CD8-positive, alpha-beta memory T cell (primary cell): ENCODE data around the gene ABLIM1. TPM values are rescaled to one million over a fixed set of nuclear protein-coding genes. Genes with fewer than 3 reads are reported as not detected.

Source experiments
- CTCF ChIA-PET: fragments of 350-600 bp; sonication (Branson Sonifier 250); formaldehyde crosslinking; loops from one replicate; lab custom pipeline; 2021; ENCODE audit warnings: antibody characterized with exemption; lab: Charles Lee
- POLR2A ChIA-PET: fragments of 350-600 bp; sonication (Branson Sonifier 250); formaldehyde crosslinking; loops from one replicate; lab custom pipeline; 2021; ENCODE audit warnings: antibody characterized with exemption; lab: Charles Lee
- DNase-seq, 5 donors: peaks; one replicate each; pipeline versions ENCODE4 v3.0.0 to v3.0.0-alpha.2; 2020 to 2022; ENCODE audit warnings: mixed read lengths in 1 of 5
- H3K27ac ChIP-seq: one replicate; pipeline ENCODE4 v1.7.0; 2013; ENCODE audit warnings: low read depth, mild to moderate bottlenecking, low read length, moderate library complexity
- H3K27me3 ChIP-seq: 2 replicates; pipeline ENCODE4 v1.7.0; 2013; ENCODE audit warnings: low read length, mild to moderate bottlenecking; ENCODE audit not compliant: insufficient read depth, poor library complexity, severe bottlenecking
- H3K36me3 ChIP-seq: 2 replicates; pipeline ENCODE4 v1.7.0; 2013; ENCODE audit warnings: mild to moderate bottlenecking, low read length, moderate library complexity; ENCODE audit not compliant: insufficient read depth
- H3K4me1 ChIP-seq: 2 replicates; pipeline ENCODE4 v1.7.0; 2013; ENCODE audit warnings: mild to moderate bottlenecking, low read length, moderate library complexity; ENCODE audit not compliant: insufficient read depth
- H3K4me3 ChIP-seq: 2 replicates; pipeline ENCODE4 v1.7.0; 2013; ENCODE audit warnings: mild to moderate bottlenecking, low read length
- H3K9me3 ChIP-seq: 2 replicates; pipeline ENCODE4 v1.7.0; 2013; ENCODE audit warnings: mild to moderate bottlenecking, low read length
- H3K27ac Mint-ChIP-seq, 8 donors: one replicate each; pipeline ENCODE4 v1.8.0; 2020 to 2021; ENCODE audit warnings: mixed read lengths in 8 of 8, mild to moderate bottlenecking in 6 of 8, inconsistent platforms in 3 of 8, moderate library complexity in 3 of 8
- H3K27me3 Mint-ChIP-seq, 2 donors: one replicate each; pipeline ENCODE4 v1.8.0; 2020 to 2021; ENCODE audit warnings: mixed read lengths in 2 of 2, mild to moderate bottlenecking in 1 of 2, moderate library complexity in 1 of 2
- H3K36me3 Mint-ChIP-seq, 3 donors: one replicate each; pipeline ENCODE4 v1.8.0; 2020 to 2021; ENCODE audit warnings: mixed read lengths in 3 of 3, inconsistent platforms in 1 of 3, mild to moderate bottlenecking in 1 of 3
- H3K4me1 Mint-ChIP-seq, 3 donors: one replicate each; pipeline ENCODE4 v1.8.0; 2020 to 2021; ENCODE audit warnings: mixed read lengths in 3 of 3, inconsistent platforms in 1 of 3, mild to moderate bottlenecking in 1 of 3
- H3K4me3 Mint-ChIP-seq, 7 donors: one replicate each; pipeline ENCODE4 v1.8.0; 2020 to 2021; ENCODE audit warnings: mixed read lengths in 7 of 7, mild to moderate bottlenecking in 6 of 7, moderate library complexity in 4 of 7, inconsistent platforms in 2 of 7
- H3K9me3 Mint-ChIP-seq, 5 donors: one replicate each; pipeline ENCODE4 v1.8.0; 2020 to 2022; ENCODE audit warnings: mixed read lengths in 5 of 5, mild to moderate bottlenecking in 3 of 5, moderate library complexity in 2 of 5, inconsistent platforms in 1 of 5
- polyA plus RNA-seq: library from polyadenylated mRNA; unstranded; fragments of 300-500 nt; fragmentation: Illumina TruSeq; gene quantifications from one replicate; pipeline ENCODE4 v1.2.3, GENCODE V29; 2021
- total RNA-seq, 2 experiments: library from RNA; stranded (reverse); gene quantifications; one replicate each; pipeline ENCODE4 v1.2.3, GENCODE V29; 2021

The ABLIM1 gene
- total and polyA plus RNA-seq, 3 experiments from 2014 or later, result 45.8 to 123 (median 48.3) TPM

GRCh38 chr10:114596793-114597192, 61.3 kb downstream of the ABLIM1 start:
- Histone ChIP-seq H3K27ac (no peak overlapping the region), H3K9me3 (no peaks in the 10 kb centered on the region), H3K36me3 (no peaks in the 10 kb centered on the region), H3K4me3 (no peak overlapping the region), H3K4me1 (no peaks in the 10 kb centered on the region), H3K27me3 (no peaks in the 10 kb centered on the region)
- POLR2A ChIA-PET, result no interaction called here
- peaks cover 2 to 3% of the 10 kb centered on the region in 2 donors for H3K27me3 Mint-ChIP-seq
- no peak overlapping the region for H3K27ac Mint-ChIP-seq
- peaks cover 4 to 5% (median 4%) of the 10 kb centered on the region in 3 donors for H3K4me1 Mint-ChIP-seq
- H3K9me3 Mint-ChIP-seq, result no peaks in the 10 kb centered on the region
- no peak for DNase-seq
- CTCF ChIA-PET, result no interaction called here
- H3K36me3 Mint-ChIP-seq, result peaks cover 0 to 6% (median 6%) of the 10 kb centered on the region in 3 donors
- H3K4me3 Mint-ChIP-seq, result no peak overlapping the region

DNA sequence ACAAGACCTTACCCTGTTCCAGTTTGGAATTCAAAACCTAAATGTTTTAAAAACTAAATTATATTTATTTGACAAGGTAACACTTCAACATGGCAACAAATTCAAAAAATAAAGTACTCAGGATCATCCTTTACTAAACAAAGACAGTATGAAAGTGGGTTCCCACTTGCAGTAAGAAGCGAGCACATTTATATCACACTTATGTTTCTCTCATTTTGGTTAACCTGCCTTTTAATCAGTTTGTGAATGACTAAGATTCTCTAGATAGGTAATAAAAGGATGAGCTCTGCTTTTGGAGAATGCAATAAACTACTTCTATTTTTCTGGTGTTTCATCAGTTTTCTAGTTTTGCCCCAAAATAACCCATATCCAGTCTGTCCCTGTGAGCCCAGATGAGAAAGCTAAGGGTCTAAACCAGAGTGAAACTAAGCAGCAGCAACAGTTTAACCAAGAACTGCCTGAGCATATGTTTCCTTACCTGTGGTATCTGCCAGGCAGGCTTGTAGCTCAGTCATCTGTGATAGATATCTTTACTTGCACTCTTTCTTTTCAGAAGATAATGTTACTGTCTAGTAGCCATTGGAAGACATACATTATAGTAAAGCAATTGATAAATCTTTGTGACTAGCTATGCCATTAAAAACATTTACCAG, 64.1 kb downstream of the ABLIM1 start:
- POLR2A ChIA-PET, result no interaction called here
- no peak overlapping the region for H3K27ac ChIP-seq
- DNase-seq, result no peak
- CTCF ChIA-PET, result interaction anchor here (1.1 kb wide), 1 partner anchor 23 kb away, joined by 3 read pairs; no protein-coding TSS in a partner anchor
- no peaks in the 10 kb centered on the region for H3K27me3 ChIP-seq
- peaks cover 3 to 9% of the 10 kb centered on the region in 2 donors for H3K27me3 Mint-ChIP-seq
- no peaks in the 10 kb centered on the region for H3K36me3 ChIP-seq
- H3K4me1 Mint-ChIP-seq, result no peaks in the 10 kb centered on the region
- H3K4me1 ChIP-seq, result no peaks in the 10 kb centered on the region
- H3K9me3 ChIP-seq, result no peaks in the 10 kb centered on the region
- no peaks in the 10 kb centered on the region for H3K9me3 Mint-ChIP-seq
- no peak overlapping the region for H3K4me3 Mint-ChIP-seq
- H3K4me3 ChIP-seq, result no peak overlapping the region
- H3K27ac Mint-ChIP-seq, result peak overlapping the region in 1 of 8 donors; percentile 5
- H3K36me3 Mint-ChIP-seq, result peaks cover 0 to 6% (median 6%) of the 10 kb centered on the region in 3 donors

DNA sequence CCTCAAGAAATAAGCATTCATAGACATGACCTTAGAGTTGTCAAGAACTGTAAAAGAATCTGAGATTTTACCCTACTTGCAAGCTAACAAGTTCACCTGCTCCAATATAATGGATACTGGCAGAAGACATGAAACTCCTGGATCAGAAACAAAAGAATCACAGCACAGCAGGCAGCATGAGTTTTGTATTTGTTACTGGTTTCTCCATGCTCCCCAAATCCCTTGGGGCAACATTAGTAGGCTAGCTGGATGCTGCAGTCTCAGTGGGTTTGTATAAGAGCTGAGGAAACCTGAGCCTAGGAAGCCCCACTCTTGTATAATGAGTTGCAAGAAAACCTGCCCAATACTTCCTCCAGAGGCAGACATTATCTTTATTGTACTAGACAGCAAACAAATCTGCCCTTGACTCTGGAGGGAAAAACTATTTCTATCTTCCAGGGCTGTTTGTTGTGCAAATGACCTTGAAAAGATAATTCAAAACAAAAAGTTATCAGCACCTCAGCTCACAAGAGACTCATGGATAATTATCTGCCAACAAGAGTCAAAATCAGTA, 64.8 kb downstream of the ABLIM1 start:
- CTCF ChIA-PET, result interaction anchor here (1.1 kb wide), 1 partner anchor 23 kb away, joined by 3 read pairs; no protein-coding TSS in a partner anchor
- Histone ChIP-seq H3K27me3 (no peaks in the 10 kb centered on the region), H3K27ac (no peak overlapping the region), H3K4me3 (no peak overlapping the region), H3K36me3 (no peaks in the 10 kb centered on the region), H3K9me3 (no peaks in the 10 kb centered on the region), H3K4me1 (no peaks in the 10 kb centered on the region)
- H3K27ac Mint-ChIP-seq, result no peak overlapping the region
- POLR2A ChIA-PET, result no interaction called here
- H3K4me1 Mint-ChIP-seq, result no peaks in the 10 kb centered on the region
- DNase-seq, result no peak
- H3K27me3 Mint-ChIP-seq, result peaks cover 6 to 9% of the 10 kb centered on the region in 2 donors
- H3K36me3 Mint-ChIP-seq, result peaks cover 0 to 6% (median 6%) of the 10 kb centered on the region in 3 donors
- H3K9me3 Mint-ChIP-seq, result no peaks in the 10 kb centered on the region
- H3K4me3 Mint-ChIP-seq, result no peak overlapping the region

DNA sequence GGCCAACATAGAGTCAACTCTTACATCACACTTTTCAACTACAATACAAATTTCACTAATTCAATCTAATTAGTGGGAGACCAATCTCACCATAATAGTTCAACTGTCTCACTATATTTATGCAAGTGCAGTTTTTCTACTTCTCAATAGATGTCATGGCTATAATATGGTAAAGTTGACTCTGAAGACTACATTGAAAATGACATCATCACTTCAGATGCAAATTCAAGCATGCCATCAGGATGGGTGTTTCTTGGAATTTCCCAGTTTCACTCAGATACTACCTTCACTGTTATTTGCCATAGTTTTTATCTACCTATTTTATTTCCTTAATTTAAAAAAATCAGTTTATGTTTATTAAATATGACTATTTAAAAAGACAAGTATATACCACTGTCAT, 67.1 kb downstream of the ABLIM1 start:
- Mint-ChIP-seq H3K9me3 (no peaks in the 10 kb centered on the region), H3K4me3 (no peak overlapping the region), H3K27ac (no peak overlapping the region), H3K4me1 (no peaks in the 10 kb centered on the region), H3K27me3 (peaks cover 8 to 10% of the 10 kb centered on the region in 2 donors), H3K36me3 (peaks cover 0 to 4% (median 0%) of the 10 kb centered on the region in 3 donors)
- no peak for DNase-seq
- H3K9me3 ChIP-seq, result no peaks in the 10 kb centered on the region
- ChIA-PET POLR2A (no interaction called here), CTCF (no interaction called here)
- H3K4me1 ChIP-seq, result no peaks in the 10 kb centered on the region
- H3K36me3 ChIP-seq, result no peaks in the 10 kb centered on the region
- no peak overlapping the region for H3K4me3 ChIP-seq
- no peak overlapping the region for H3K27ac ChIP-seq
- no peaks in the 10 kb centered on the region for H3K27me3 ChIP-seq

GRCh38 chr10:114584419-114584818, 73.7 kb downstream of the ABLIM1 start:
- no peaks in the 10 kb centered on the region for H3K27me3 ChIP-seq
- no peak for DNase-seq
- H3K27ac ChIP-seq, result no peak overlapping the region
- peaks cover 4 to 6% of the 10 kb centered on the region in 2 donors for H3K27me3 Mint-ChIP-seq
- H3K4me3 ChIP-seq, result no peak overlapping the region
- H3K27ac Mint-ChIP-seq, result no peak overlapping the region
- H3K4me1 ChIP-seq, result no peaks in the 10 kb centered on the region
- no peaks in the 10 kb centered on the region for H3K4me1 Mint-ChIP-seq
- H3K9me3 ChIP-seq, result no peaks in the 10 kb centered on the region
- H3K4me3 Mint-ChIP-seq, result no peak overlapping the region
- peaks cover 0 to 2% (median 0%) of the 10 kb centered on the region in 3 donors for H3K36me3 Mint-ChIP-seq
- H3K9me3 Mint-ChIP-seq, result no peaks in the 10 kb centered on the region
- ChIA-PET CTCF (no interaction called here), POLR2A (no interaction called here)
- no peaks in the 10 kb centered on the region for H3K36me3 ChIP-seq

DNA sequence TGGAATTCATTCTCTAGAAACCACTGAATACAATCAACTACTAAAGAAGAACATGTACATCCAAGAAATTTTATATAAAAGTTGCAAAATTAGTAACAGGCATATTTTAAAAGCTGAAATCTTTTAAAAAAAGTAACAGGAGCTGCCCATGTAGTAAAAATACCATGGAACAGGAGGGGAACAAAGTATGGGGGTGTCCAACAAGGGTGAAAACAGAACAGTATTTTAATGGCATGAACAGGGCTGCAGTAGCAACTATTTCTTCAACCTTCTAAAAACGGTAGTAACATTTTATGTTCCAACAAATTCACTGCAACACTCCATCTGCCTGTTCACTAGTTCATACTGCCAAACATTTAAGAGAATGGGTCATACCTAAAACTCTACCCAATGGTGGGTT, 77.0 kb downstream of the ABLIM1 start:
- H3K36me3 Mint-ChIP-seq, result peaks cover 0 to 2% (median 0%) of the 10 kb centered on the region in 3 donors
- CTCF ChIA-PET, result no interaction called here
- H3K27me3 Mint-ChIP-seq, result peaks cover 0 to 3% of the 10 kb centered on the region in 2 donors
- no peak overlapping the region for H3K4me3 Mint-ChIP-seq
- no peaks in the 10 kb centered on the region for H3K36me3 ChIP-seq
- H3K9me3 Mint-ChIP-seq, result no peaks in the 10 kb centered on the region
- POLR2A ChIA-PET, result no interaction called here
- H3K27ac Mint-ChIP-seq, result peak overlapping the region in 1 of 8 donors; percentile 24
- H3K4me3 ChIP-seq, result no peak overlapping the region
- DNase-seq, result no peak
- H3K4me1 Mint-ChIP-seq, result no peaks in the 10 kb centered on the region
- H3K27ac ChIP-seq, result no peak overlapping the region
- H3K4me1 ChIP-seq, result no peaks in the 10 kb centered on the region
- H3K27me3 ChIP-seq, result no peaks in the 10 kb centered on the region
- no peaks in the 10 kb centered on the region for H3K9me3 ChIP-seq

GRCh38 chr10:114577133-114577532, 80.9 kb downstream of the ABLIM1 start:
- no peaks in the 10 kb centered on the region for H3K4me1 Mint-ChIP-seq
- CTCF ChIA-PET, result no interaction called here

DNA sequence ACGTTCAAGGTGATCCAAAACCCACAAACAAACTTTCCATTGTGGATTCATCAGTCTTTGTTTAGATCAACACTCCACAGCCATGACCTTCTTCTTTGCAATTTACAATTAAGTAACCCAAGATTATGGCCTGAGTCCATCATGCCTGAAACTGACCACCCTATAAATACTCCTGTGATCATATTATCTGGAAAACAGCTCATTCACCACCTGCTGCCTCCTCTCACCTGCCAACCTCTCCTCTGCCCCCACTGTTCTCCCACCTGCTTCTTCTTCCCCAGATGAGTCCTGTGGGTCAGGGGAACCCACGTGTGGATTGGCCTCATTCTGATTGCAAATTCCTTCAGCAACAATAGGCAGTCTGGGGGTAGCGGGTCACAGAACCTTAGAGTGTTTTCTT, 81.4 kb downstream of the ABLIM1 start:
- Mint-ChIP-seq H3K27me3 (peaks cover 0 to 2% of the 10 kb centered on the region in 2 donors), H3K4me3 (no peak overlapping the region), H3K27ac (no peak overlapping the region), H3K4me1 (no peaks in the 10 kb centered on the region), H3K9me3 (no peaks in the 10 kb centered on the region), H3K36me3 (peaks cover 0 to 4% (median 0%) of the 10 kb centered on the region in 3 donors)
- ChIA-PET CTCF (no interaction called here), POLR2A (no interaction called here)
- Histone ChIP-seq H3K4me3 (no peak overlapping the region), H3K27ac (no peak overlapping the region), H3K36me3 (no peaks in the 10 kb centered on the region), H3K4me1 (no peaks in the 10 kb centered on the region), H3K9me3 (no peaks in the 10 kb centered on the region), H3K27me3 (no peaks in the 10 kb centered on the region)
- DNase-seq, result no peak

More at GRCh38 chr10:114577133-114577532, 80.9 kb downstream of the ABLIM1 start:
- Mint-ChIP-seq H3K27me3 (peaks cover 0 to 2% of the 10 kb centered on the region in 2 donors), H3K27ac (no peak overlapping the region), H3K36me3 (peaks cover 0 to 4% (median 0%) of the 10 kb centered on the region in 3 donors), H3K9me3 (no peaks in the 10 kb centered on the region), H3K4me3 (no peak overlapping the region)
- no peaks in the 10 kb centered on the region for H3K27me3 ChIP-seq
- H3K36me3 ChIP-seq, result no peaks in the 10 kb centered on the region
- H3K4me3 ChIP-seq, result no peak overlapping the region
- no peaks in the 10 kb centered on the region for H3K9me3 ChIP-seq
- H3K4me1 ChIP-seq, result no peaks in the 10 kb centered on the region
- no peak overlapping the region for H3K27ac ChIP-seq
- no peak for DNase-seq
- POLR2A ChIA-PET, result no interaction called here
